GF-D8 (cell line): ENCODE data around the gene SCO2.

Experiments
- DNase-seq: peaks from one replicate; lab custom pipeline; 2025; lab: John Stamatoyannopoulos, UW

SCO2 gene

GRCh38 chr22:50525104-50525857, at the start of gene SCO2:
Gene SCO2, minus strand, starts transcription at chr22:50525598. Its CDS starts 1,187 bp downstream, at chr22:50524411.
- DNase-seq = peak; percentile 87

- no peak for DNase-seq
Measured at GRCh38 chr22:50574383-50574755, 49.0 kb upstream of the SCO2 start.

GRCh38 chr22:50573491-50574382, 48.3 kb upstream of the SCO2 start:
- DNase-seq = no peak

DNA sequence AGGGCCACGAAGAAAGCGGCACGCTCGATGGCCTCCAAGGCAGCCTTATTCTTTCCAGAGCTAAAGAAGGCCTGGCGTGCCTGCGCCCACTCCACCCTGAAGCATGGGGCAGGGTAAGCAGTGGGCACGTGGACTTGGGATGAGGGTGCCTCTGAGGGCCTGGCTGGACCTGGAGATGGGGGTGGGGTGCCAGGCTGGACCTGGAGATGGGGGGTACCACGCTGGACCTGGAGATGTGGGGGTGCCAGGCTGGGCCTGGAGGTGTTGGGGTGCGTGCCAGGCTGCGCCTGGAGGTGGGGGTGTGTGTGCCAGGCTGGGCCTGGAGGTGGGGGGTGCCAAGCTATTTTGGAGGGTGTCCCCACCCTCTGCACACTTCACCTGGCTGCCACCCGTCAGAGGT, 47.6 kb upstream of the SCO2 start:
- no peak for DNase-seq

GRCh38 chr22:50571264-50572175, 46.1 kb upstream of the SCO2 start:
- DNase-seq = no peak

DNA sequence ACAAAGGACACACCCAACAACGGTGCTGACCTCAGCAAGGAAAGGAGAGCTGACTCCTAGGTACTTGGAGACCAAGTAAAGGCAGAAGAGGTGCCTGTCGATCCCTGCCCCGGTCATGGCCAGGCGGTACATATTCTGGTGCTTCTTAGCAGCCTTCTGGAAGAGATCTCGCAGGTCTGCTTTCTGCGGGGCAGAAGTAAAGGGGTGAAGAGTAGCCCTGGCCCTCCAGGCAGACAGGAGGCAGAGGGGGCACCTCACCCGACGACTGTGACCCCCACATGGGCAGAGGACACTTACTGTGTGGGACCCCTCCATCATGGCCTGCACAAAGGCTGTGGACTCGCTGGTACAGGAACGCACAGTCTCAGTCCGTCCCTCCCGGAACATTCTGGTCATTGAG, 45.5 kb upstream of the SCO2 start:
- DNase-seq = no peak

DNA sequence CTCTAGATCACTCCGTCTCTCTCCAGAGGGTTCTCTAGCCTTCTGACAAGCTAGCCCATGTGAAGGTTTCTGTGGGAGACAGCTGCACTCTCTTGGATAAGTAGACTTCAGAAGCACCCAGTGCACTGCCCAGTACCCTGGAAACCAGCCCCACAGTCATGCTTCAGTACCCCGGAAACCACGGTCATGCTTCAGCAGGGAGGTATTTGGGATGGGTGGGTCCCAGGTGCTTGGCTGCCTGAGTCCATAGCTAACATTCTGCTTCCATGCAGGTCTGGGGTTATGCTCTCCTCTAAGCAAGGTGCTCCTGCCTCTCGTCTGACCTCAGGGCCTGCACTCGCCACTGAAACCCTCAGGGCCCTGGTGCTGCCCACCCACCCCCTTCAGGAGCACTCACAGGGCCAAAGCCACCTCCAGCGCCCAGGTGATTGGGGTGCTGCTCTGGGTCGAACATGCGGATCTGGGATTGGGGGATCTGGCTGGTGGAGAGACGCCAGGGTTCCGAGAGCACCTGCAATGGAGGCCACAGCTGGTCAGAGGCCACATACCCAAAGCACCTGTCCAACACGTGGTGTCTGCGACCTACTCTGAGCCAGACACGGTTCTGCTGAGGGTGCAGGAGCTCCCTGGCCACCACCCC, 44.6 kb upstream of the SCO2 start:
- DNase-seq = no peak

GRCh38 chr22:50569041-50569459, 43.7 kb upstream of the SCO2 start:
- no peak for DNase-seq

DNA sequence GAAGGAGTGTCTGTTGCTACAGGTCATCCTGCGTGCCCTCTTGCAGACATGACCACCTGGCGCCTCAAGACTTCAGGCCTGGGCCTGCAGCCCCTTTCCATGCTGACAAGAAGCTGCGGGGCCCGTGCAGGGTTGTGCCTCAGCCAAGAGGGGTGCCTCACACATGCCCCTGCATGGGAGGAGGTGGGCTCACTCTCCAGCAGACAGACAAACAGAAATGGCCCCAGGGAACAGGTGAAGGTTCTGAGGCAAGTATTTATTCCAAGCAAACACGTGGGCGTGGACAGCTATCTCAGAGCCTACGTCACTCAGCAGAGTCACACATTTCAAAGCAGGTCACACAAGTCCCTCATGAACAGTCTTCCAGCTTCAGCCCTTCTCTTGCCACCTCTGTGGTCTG, 43.2 kb upstream of the SCO2 start:
- no peak for DNase-seq

GRCh38 chr22:50567721-50568252, 42.4 kb upstream of the SCO2 start:
- no peak for DNase-seq

GRCh38 chr22:50564289-50564688, 38.9 kb upstream of the SCO2 start:
- DNase-seq = no peak

GRCh38 chr22:50563413-50564160, 38.2 kb upstream of the SCO2 start:
- no peak for DNase-seq

- DNase-seq = peak; percentile 80
Measured at GRCh38 chr22:50562523-50563412, 37.4 kb upstream of the SCO2 start, which contains the start of gene SYCE3. Gene SYCE3, minus strand, starts transcription at chr22:50562919. Its CDS starts 6,514 bp downstream, at chr22:50556405.

DNA sequence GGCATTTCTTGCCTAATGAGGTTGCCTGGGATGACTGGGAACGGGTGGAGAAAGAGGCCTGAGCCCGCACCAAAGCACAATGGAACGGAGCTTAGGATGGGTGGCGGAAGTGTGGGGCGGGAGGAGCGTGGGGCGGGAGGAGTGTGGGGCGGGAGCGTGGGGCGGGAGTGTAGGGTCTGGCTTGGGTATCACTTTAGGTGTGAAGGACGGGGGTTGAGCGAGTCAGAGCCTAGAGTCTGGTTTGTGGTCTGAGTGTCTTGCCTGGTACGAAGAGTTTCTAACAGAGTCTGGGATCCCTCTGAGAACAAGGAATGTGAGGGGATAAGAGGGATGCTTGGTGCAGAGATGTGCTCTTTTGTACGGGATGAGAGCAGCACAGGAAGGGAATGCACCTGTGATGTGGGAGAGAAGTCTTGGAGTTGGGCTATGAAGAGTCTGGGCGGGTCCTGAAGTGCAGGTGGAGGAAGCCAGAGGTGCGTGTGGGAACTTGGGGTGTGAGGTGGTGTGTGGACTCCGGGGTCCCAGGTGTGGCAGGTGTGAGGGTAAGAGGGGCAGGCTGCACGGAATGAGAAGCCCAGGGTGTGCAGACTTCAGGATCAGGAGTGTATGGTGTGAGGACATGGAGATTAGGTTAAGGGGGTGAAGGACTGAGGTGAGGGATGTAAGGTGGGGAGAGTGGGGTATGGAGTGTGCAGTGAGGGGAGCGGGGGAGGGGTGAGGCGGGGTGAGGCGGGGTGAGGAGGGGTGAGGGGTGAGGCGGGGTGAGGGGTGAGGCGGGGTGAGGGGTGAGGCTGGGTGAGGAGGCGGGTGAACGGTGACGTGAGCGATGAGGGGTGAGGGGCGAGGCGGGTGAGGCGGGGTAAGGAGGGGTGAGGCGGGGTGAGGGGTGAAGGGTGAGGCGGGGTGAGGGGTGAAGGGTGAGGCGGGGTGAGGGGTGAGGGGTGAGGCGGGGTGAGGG, 36.3 kb upstream of the SCO2 start:
- DNase-seq = no peak

DNA sequence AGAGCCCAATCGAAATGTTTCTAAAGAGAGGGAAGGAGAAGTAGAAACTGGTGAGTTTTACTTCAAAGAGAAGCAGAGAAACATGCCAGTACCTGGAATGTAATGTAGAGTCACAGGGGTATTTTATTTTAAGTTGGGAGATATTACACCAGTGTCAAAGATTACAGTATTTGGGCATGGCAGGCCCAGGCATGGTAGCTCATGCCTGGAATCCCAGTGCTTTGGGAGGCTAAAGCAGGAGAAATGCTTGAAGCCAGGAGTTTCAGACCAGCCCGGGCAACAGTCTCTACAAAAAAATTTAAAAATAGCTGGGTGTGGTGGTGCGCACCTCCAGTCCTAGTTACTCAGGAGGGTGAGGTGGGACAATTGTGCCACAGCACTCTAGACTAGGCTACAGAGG, 34.6 kb upstream of the SCO2 start:
- DNase-seq = no peak

GRCh38 chr22:50556703-50557102, 31.3 kb upstream of the SCO2 start:
- no peak for DNase-seq

- DNase-seq = no peak
Measured at GRCh38 chr22:50553310-50553709, 27.9 kb upstream of the SCO2 start.

DNA sequence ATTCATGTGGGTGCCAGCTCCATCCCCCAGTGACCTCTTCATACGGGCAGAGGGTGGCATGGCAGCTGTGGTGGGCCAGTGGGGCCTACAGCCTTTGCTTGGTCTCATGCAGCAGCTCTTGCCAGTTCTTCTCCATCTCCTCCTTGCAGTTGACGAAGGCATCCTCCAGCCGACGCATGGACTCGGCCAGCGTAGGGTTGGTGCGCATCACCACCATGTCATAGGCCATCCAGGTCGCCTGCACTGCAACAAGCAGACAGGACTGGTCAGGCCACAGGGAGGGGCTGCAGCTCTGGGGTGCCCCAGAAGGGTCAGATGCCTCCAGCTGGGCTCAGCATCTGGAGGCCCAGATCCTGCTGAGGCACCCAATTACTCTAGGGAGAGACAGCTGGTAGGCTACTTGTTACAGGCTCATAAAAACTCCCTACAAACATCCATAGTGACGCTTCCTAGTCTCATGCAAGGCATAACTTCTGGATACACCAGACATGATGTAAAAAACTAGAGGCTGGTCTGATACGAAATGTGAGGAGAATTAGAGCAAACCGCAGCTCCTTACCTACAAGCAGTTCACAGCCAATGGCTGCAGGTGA, 25.9 kb upstream of the SCO2 start:
- DNase-seq = no peak
